Psoas muscle (tissue), 8 donors: ENCODE data around the gene MDM2. TPM values are rescaled to one million over a fixed set of nuclear protein-coding genes. Genes with fewer than 3 reads are reported as not detected.

Experiments used
- ATAC-seq, 4 donors: fragments of 200-7000 bp; cut with Tn5 transposase; one replicate each; pipeline ENCODE4 v1.9.1; 2020; ENCODE audit warnings: moderate library complexity in 3 of 4, mild to moderate bottlenecking in 2 of 4
- DNase-seq, 2 donors: peaks; one replicate each; pipeline ENCODE4 v3.0.0-alpha.2; 2020
- H3K27ac ChIP-seq: fragments of 200-600 bp; one replicate; pipeline ENCODE4 v1.8.0; 2022
- H3K27me3 ChIP-seq, 3 donors: fragments of 200-600 bp in 1 of 3; one replicate each; pipeline versions ENCODE4 v1.6.1 to v1.8.0; 2013 to 2022; ENCODE audit warnings: low read length in 2 of 3, mild to moderate bottlenecking in 2 of 3, moderate library complexity in 1 of 3; ENCODE audit not compliant: insufficient read depth in 3 of 3
- H3K36me3 ChIP-seq, 2 donors: fragments of 200-600 bp in 1 of 2; one replicate each; pipeline versions ENCODE4 v1.6.1 to v1.8.0; 2013 to 2022; ENCODE audit warnings: low read depth in 1 of 2, mild to moderate bottlenecking in 1 of 2, moderate library complexity in 1 of 2; ENCODE audit not compliant: insufficient read depth in 1 of 2
- H3K4me1 ChIP-seq: fragments of 200-600 bp; one replicate; pipeline ENCODE4 v1.8.0; 2022
- H3K4me3 ChIP-seq: fragments of 200-600 bp; one replicate; pipeline ENCODE4 v1.8.0; 2022; ENCODE audit warnings: mild to moderate bottlenecking
- H3K9me3 ChIP-seq: fragments of 200-600 bp; one replicate; pipeline ENCODE4 v1.8.0; 2022
- CTCF ChIP-seq: fragments of 200-600 bp; IDR thresholded peaks from one replicate; pipeline ENCODE4 v1.8.0; 2022; ENCODE audit warnings: antibody characterized with exemption
- WGBS, 3 donors: extraction: QIAGEN DNeasy Blood & Tissue Kit; methylation state at CpG; one replicate each; pipeline versions ENCODE4 v1.1.6 to v1.1.7; 2013; 5-methylcytosine and 5-hydroxymethylcytosine counted together
- intact Hi-C, 2 donors: fragments of 100-400 bp; cut with DNase I; formaldehyde crosslinking; loops; one replicate each; pipeline versions ENCODE4 v1.11.0 to v1.14.2; 2022
- polyA plus RNA-seq, 3 donors: library from polyadenylated mRNA; stranded (reverse); fragments of 200-250 nt; gene quantifications; one replicate each; pipeline ENCODE4 v1.2.3, GENCODE V29; 2013
- total RNA-seq, 4 donors: library from RNA; stranded (reverse); fragmentation: NEBNext Ultra II Directional in 2 of 4; extraction: Animal tissue kit (Norgen Biotek cat#: 25700) in 2 of 4; gene quantifications; one replicate each; pipeline versions ENCODE4 v1.2.1 to v1.2.4, GENCODE V29; 2021 to 2023
- donor health status: healthy with polysubstance abuse.
- donor health status: DM: no; HTN: no; CAD: no; lungs with moderate emphysema.
- donor health status: Bipolar disorder and iron deficiency.
- donor health status: healthy.
- donor health status: DM: yes; HTN: yes; CAD: no.
- donor health status: DM: no; HTN: no; CAD: no.
- donor health status: DM: no; HTN: no; CAD: no.
- donor health status: DM: yes; HTN: yes; CAD: no.

MDM2 gene
- total and polyA plus RNA-seq, 7 donors, result 25.0 to 455 (median 51.8) TPM

- ATAC-seq (no peak), DNase-seq (no peak)
- Histone ChIP-seq H3K27me3 (no peaks in the 10 kb centered on the region), H3K4me1 (peaks cover 9% of the 10 kb centered on the region), H3K27ac (no peak overlapping the region), H3K4me3 (no peak overlapping the region), H3K9me3 (no peaks in the 10 kb centered on the region), H3K36me3 (peaks cover 5 to 89% of the 10 kb centered on the region in 2 donors)
- 92% methylated on average over 2 of the region's 2 CpGs for WGBS, 3 donors
- intact Hi-C loops, result no loop called here
- no peak for TF ChIP-seq CTCF
These were observed 33.7 kb downstream of the MDM2 start for GRCh38 chr12:68841717-68842116.

GRCh38 chr12:68842123-68842522 lies 34.1 kb downstream of the MDM2 start:
- 97 to 98% (median 98%) methylated on average over 3 of the region's 3 CpGs for WGBS, 3 donors
- TF ChIP-seq CTCF, result no peak
- Histone ChIP-seq H3K36me3 (peaks cover 5 to 85% of the 10 kb centered on the region in 2 donors), H3K9me3 (no peaks in the 10 kb centered on the region), H3K4me1 (peaks cover 9% of the 10 kb centered on the region), H3K27ac (no peak overlapping the region), H3K27me3 (no peaks in the 10 kb centered on the region), H3K4me3 (no peak overlapping the region)
- intact Hi-C loops, result no loop called here
- ATAC-seq, result no peak
- no peak for DNase-seq

- Histone ChIP-seq H3K4me1 (peaks cover 9% of the 10 kb centered on the region), H3K4me3 (no peak overlapping the region), H3K9me3 (no peaks in the 10 kb centered on the region), H3K27ac (no peak overlapping the region), H3K27me3 (no peaks in the 10 kb centered on the region), H3K36me3 (peaks cover 5 to 77% of the 10 kb centered on the region in 2 donors)
- intact Hi-C loops, result no loop called here
- DNase-seq (no peak), ATAC-seq (no peak)
- no peak for TF ChIP-seq CTCF
- WGBS, 3 donors, result 73 to 82% (median 75%) methylated on average over 2 of the region's 2 CpGs
These were observed 35.0 kb downstream of the MDM2 start for GRCh38 chr12:68842784-68843567.

GRCh38 chr12:68844318-68844745 lies 36.4 kb downstream of the MDM2 start:
- no peak overlapping the region for H3K27ac ChIP-seq
- intact Hi-C loops, result no loop called here
- no peak for TF ChIP-seq CTCF
- ATAC-seq (peak in 1 of 4 donors; percentile 11), DNase-seq (no peak)
- no peaks in the 10 kb centered on the region for H3K27me3 ChIP-seq
- 85 to 89% (median 87%) methylated on average over 4 of the region's 4 CpGs for WGBS, 3 donors
- H3K36me3 ChIP-seq, result peaks cover 5 to 63% of the 10 kb centered on the region in 2 donors
- H3K4me3 ChIP-seq, result no peak overlapping the region
- no peaks in the 10 kb centered on the region for H3K9me3 ChIP-seq
- H3K4me1 ChIP-seq, result peaks cover 7% of the 10 kb centered on the region
